Limb (tissue), 2 donors: ENCODE measurements around the gene TUBA4B.
"Not testable (repeated sequence)": the region's sequence is repeated elsewhere in the genome, so short reads cannot be mapped to it uniquely, and the experiment has no call there.

Experiments
- DNase-seq, 2 donors: peaks; one replicate each; pipeline ENCODE4 v3.0.0-alpha.2; 2016; ENCODE audit errors: extremely low spot score in 2 of 2

The TUBA4B gene

GRCh38 chr2:219247678-219248642 lies 5.1 kb upstream of the TUBA4B start:
- no peak for DNase-seq

GRCh38 chr2:219248845-219249202 lies 4.2 kb upstream of the TUBA4B start:
- DNase-seq, result no peak

GRCh38 chr2:219249203-219249980 lies 3.7 kb upstream of the TUBA4B start:
- peak; percentile 53 to 70 for DNase-seq

GRCh38 chr2:219250049-219250781 lies 2.8 kb upstream of the TUBA4B start:
- no peak for DNase-seq

- DNase-seq, result no peak
Measured at GRCh38 chr2:219251656-219252055, 1.4 kb upstream of the TUBA4B start.

GRCh38 chr2:219252084-219252483 lies 959 bp upstream of the TUBA4B start:
- DNase-seq, result no peak

- DNase-seq, result no peak
Measured at GRCh38 chr2:219252570-219252899, 508 bp upstream of the TUBA4B start.

GRCh38 chr2:219253753-219254589 lies 928 bp downstream of the TUBA4B start, which contains the start of gene TUBA4A:
TUBA4A (minus strand) TSS chr2:219253918; CDS start chr2:219253858, 60 bp downstream.
- DNase-seq, result peak; percentile 26 to 74

- DNase-seq, result no peak
Measured at GRCh38 chr2:219254590-219255201, 1.7 kb downstream of the TUBA4B start.

GRCh38 chr2:219258942-219259341 lies 5.9 kb downstream of the TUBA4B start:
- not testable (repeated sequence) for DNase-seq

GRCh38 chr2:219261024-219261855 lies 8.2 kb downstream of the TUBA4B start:
- no peak for DNase-seq

GRCh38 chr2:219266232-219266631 lies 13.2 kb downstream of the TUBA4B start:
- no peak for DNase-seq

- no peak for DNase-seq
Measured at GRCh38 chr2:219266886-219267285, 13.8 kb downstream of the TUBA4B start.

GRCh38 chr2:219268294-219268693 lies 15.3 kb downstream of the TUBA4B start:
- no peak for DNase-seq

GRCh38 chr2:219269362-219270054 lies 16.5 kb downstream of the TUBA4B start:
- DNase-seq, result no peak

- no peak for DNase-seq
Measured at GRCh38 chr2:219270055-219270372, 17.0 kb downstream of the TUBA4B start.

GRCh38 chr2:219271021-219271420 lies 18.0 kb downstream of the TUBA4B start:
- DNase-seq, result no peak

- DNase-seq, result no peak
Measured at GRCh38 chr2:219272356-219272755, 19.3 kb downstream of the TUBA4B start.

GRCh38 chr2:219272995-219273394 lies 20.0 kb downstream of the TUBA4B start:
- DNase-seq, result no peak
